ENCODE data around the gene UBR4.
"Not testable (repeated sequence)": the region's sequence is repeated elsewhere in the genome, so short reads cannot be mapped to it uniquely, and the experiment has no call there.

Gene UBR4

GRCh38 chr1:19209990-19210771 is at the start of gene UBR4:
UBR4 (minus strand) TSS chr1:19210266; CDS start chr1:19210248, 18 bp downstream.
- peak; percentile 96 for DNase-seq

GRCh38 chr1:19258353-19258752 is 48.3 kb upstream of the UBR4 start:
- DNase-seq, result no peak

GRCh38 chr1:19257178-19257914 is 47.3 kb upstream of the UBR4 start:
- DNase-seq, result no peak

GRCh38 chr1:19256301-19256700 is 46.2 kb upstream of the UBR4 start:
- not testable (repeated sequence) for DNase-seq

GRCh38 chr1:19255288-19255687 is 45.2 kb upstream of the UBR4 start:
- DNase-seq, result no peak

GRCh38 chr1:19254416-19254815 is 44.4 kb upstream of the UBR4 start:
- no peak for DNase-seq

- DNase-seq, result peak; percentile 74
Observed at GRCh38 chr1:19251305-19252196, 41.5 kb upstream of the UBR4 start, which contains the start of the genes EMC1 and MRTO4. EMC1 (minus strand) TSS chr1:19251524; CDS start chr1:19251509, 15 bp downstream. MRTO4 (plus strand) TSS chr1:19251805; CDS start chr1:19251836, 31 bp downstream.

GRCh38 chr1:19250629-19251304 is 40.7 kb upstream of the UBR4 start:
- DNase-seq, result no peak

GRCh38 chr1:19240673-19241538 is 30.8 kb upstream of the UBR4 start:
- DNase-seq, result peak; percentile 35

GRCh38 chr1:19239876-19240275 is 29.8 kb upstream of the UBR4 start:
- no peak for DNase-seq

GRCh38 chr1:19234224-19234623 is 24.2 kb upstream of the UBR4 start:
- DNase-seq, result no peak

- DNase-seq, result no peak
Observed at GRCh38 chr1:19232524-19232846, 22.4 kb upstream of the UBR4 start.

GRCh38 chr1:19231736-19232523 is 21.9 kb upstream of the UBR4 start:
- not testable (repeated sequence) for DNase-seq

GRCh38 chr1:19229828-19230325 is 19.8 kb upstream of the UBR4 start:
- no peak for DNase-seq

- no peak for DNase-seq
Observed at GRCh38 chr1:19229229-19229628, 19.2 kb upstream of the UBR4 start.

GRCh38 chr1:19222979-19223824 is 13.1 kb upstream of the UBR4 start:
- no peak for DNase-seq

- no peak for DNase-seq
Observed at GRCh38 chr1:19222573-19222972, 12.5 kb upstream of the UBR4 start.

GRCh38 chr1:19220991-19221390 is 10.9 kb upstream of the UBR4 start:
- DNase-seq, result no peak

- DNase-seq, result no peak
Observed at GRCh38 chr1:19220080-19220846, 10.2 kb upstream of the UBR4 start.
